H9 (cell line): ENCODE measurements around the gene BCL2L1. TPM values are rescaled to one million over a fixed set of nuclear protein-coding genes. Genes with fewer than 3 reads are reported as not detected.
A peak's percentile ranks its signal among the peaks of the same experiment; 100 is the strongest.

ENCODE experiments used
- DNase-seq: peaks from one replicate; pipeline ENCODE4 v3.0.0-alpha.2; 2017
- H2AFZ ChIP-seq: one replicate; pipeline ENCODE4 v1.6.1; 2013; ENCODE audit warnings: mild to moderate bottlenecking, low read length, control low read depth, moderate library complexity
- H2AK5ac ChIP-seq: 2 replicates; pipeline ENCODE4 v1.6.1; 2013; ENCODE audit warnings: low read length, control low read depth, mixed read lengths; ENCODE audit not compliant: insufficient read length
- H2BK120ac ChIP-seq: one replicate; pipeline ENCODE4 v1.6.1; 2013; ENCODE audit warnings: low read depth, mild to moderate bottlenecking, low read length, control low read depth, inconsistent platforms; ENCODE audit not compliant: poor library complexity, severe bottlenecking
- H2BK12ac ChIP-seq: 2 replicates; pipeline ENCODE4 v1.6.1; 2013; ENCODE audit warnings: low read length, control low read depth, mixed read lengths, low read depth; ENCODE audit not compliant: insufficient read length
- H2BK15ac ChIP-seq: 2 replicates; pipeline ENCODE4 v1.6.1; 2013; ENCODE audit warnings: low read depth, low read length, control low read depth
- H2BK20ac ChIP-seq: one replicate; pipeline ENCODE4 v1.6.1; 2013; ENCODE audit warnings: low read depth, mild to moderate bottlenecking, low read length, control low read depth, inconsistent platforms; ENCODE audit not compliant: poor library complexity, severe bottlenecking
- H2BK5ac ChIP-seq: 2 replicates; pipeline ENCODE4 v1.6.1; 2013; ENCODE audit warnings: low read length, control low read depth, mixed read lengths; ENCODE audit not compliant: insufficient read length
- H3K14ac ChIP-seq: 2 replicates; pipeline ENCODE4 v1.6.1; 2013; ENCODE audit warnings: low read length, control low read depth; ENCODE audit not compliant: insufficient read depth
- H3K18ac ChIP-seq: 2 replicates; pipeline ENCODE4 v1.6.1; 2013; ENCODE audit warnings: low read depth, mild to moderate bottlenecking, mixed read lengths, low read length, control low read depth; ENCODE audit not compliant: insufficient read length
- H3K23ac ChIP-seq: 2 replicates; pipeline ENCODE4 v1.6.1; 2013; ENCODE audit warnings: low read length, control low read depth, mixed read lengths, low read depth; ENCODE audit not compliant: insufficient read length
- H3K23me2 ChIP-seq: 2 replicates; pipeline ENCODE4 v1.6.1; 2013; ENCODE audit warnings: low read depth, mild to moderate bottlenecking, mixed read lengths, low read length, control low read depth; ENCODE audit not compliant: insufficient read length, poor library complexity, severe bottlenecking
- H3K27ac ChIP-seq: 2 replicates; pipeline ENCODE4 v1.5.1; 2013; ENCODE audit warnings: low read length, control low read depth, mixed read lengths, low read depth; ENCODE audit not compliant: insufficient read length
- H3K27me3 ChIP-seq: 2 replicates; pipeline ENCODE4 v1.6.1; 2013; ENCODE audit warnings: low read length, control low read depth, inconsistent platforms; ENCODE audit not compliant: insufficient read depth
- H3K4ac ChIP-seq: 2 replicates; pipeline ENCODE4 v1.6.1; 2013; ENCODE audit warnings: low read depth, mild to moderate bottlenecking, control low read depth, inconsistent platforms, low read length, moderate library complexity
- H3K4me1 ChIP-seq: 2 replicates; pipeline ENCODE4 v1.6.1; 2013; ENCODE audit warnings: low read length, control low read depth, inconsistent platforms; ENCODE audit not compliant: insufficient read depth
- H3K4me2 ChIP-seq: 2 replicates; pipeline ENCODE4 v1.6.1; 2013; ENCODE audit warnings: low read length, control low read depth, mixed read lengths; ENCODE audit not compliant: insufficient read length, insufficient read depth
- H3K56ac ChIP-seq: 2 replicates; pipeline ENCODE4 v1.6.1; 2013; ENCODE audit warnings: low read depth, mild to moderate bottlenecking, mixed read lengths, low read length, control low read depth; ENCODE audit not compliant: insufficient read length
- H3K79me1 ChIP-seq: 2 replicates; pipeline ENCODE4 v1.6.1; 2013; ENCODE audit warnings: low read depth, mild to moderate bottlenecking, moderate library complexity, low read length, control low read depth, inconsistent platforms; ENCODE audit not compliant: insufficient read depth, poor library complexity, severe bottlenecking
- H3K79me2 ChIP-seq: 2 replicates; pipeline ENCODE4 v1.6.1; 2013; ENCODE audit warnings: low read length, control low read depth, inconsistent platforms; ENCODE audit not compliant: insufficient read depth
- H3K9ac ChIP-seq: 2 replicates; pipeline ENCODE4 v1.6.1; 2013; ENCODE audit warnings: low read length, control low read depth, mixed read lengths; ENCODE audit not compliant: insufficient read length; ENCODE audit errors: extremely low read depth
- H3K9me3 ChIP-seq: one replicate; pipeline ENCODE4 v1.6.1; 2013; ENCODE audit warnings: low read depth, low read length, inconsistent platforms; ENCODE audit not compliant: control insufficient read depth
- H3T11ph ChIP-seq: one replicate; pipeline ENCODE4 v1.6.1; 2013; ENCODE audit warnings: mild to moderate bottlenecking, low read length, control low read depth, inconsistent platforms
- H4K20me1 ChIP-seq: one replicate; pipeline ENCODE4 v1.6.1; 2013; ENCODE audit not compliant: control insufficient read depth, insufficient read length, insufficient read depth
- H4K5ac ChIP-seq: 2 replicates; pipeline ENCODE4 v1.6.1; 2013; ENCODE audit warnings: low read depth, mild to moderate bottlenecking, mixed read lengths, low read length, control low read depth; ENCODE audit not compliant: insufficient read length
- H4K8ac ChIP-seq: replicated peaks from 2 replicates; pipeline ENCODE4 v1.6.1; 2013; ENCODE audit warnings: low read length, control low read depth, mixed read lengths, low read depth; ENCODE audit not compliant: insufficient read length
- H4K91ac ChIP-seq: 2 replicates; pipeline ENCODE4 v1.6.1; 2013; ENCODE audit warnings: low read depth, mild to moderate bottlenecking, moderate library complexity, mixed read lengths, low read length, control low read depth; ENCODE audit not compliant: insufficient read length
- H3K27ac Mint-ChIP-seq, 3 experiments: 2 replicates in 2 of 3; 3 replicates in 1 of 3; pipeline ENCODE4 v1.8.0; 2020 to 2021; ENCODE audit warnings: mixed read lengths in 3 of 3, mild to moderate bottlenecking in 1 of 3, moderate library complexity in 1 of 3
- H3K27me3 Mint-ChIP-seq: 2 replicates; pipeline ENCODE4 v1.8.0; 2021; ENCODE audit warnings: low read depth, mild to moderate bottlenecking, moderate library complexity, mixed read lengths
- H3K36me3 Mint-ChIP-seq, 3 experiments: 2 replicates in 2 of 3; 3 replicates in 1 of 3; pipeline ENCODE4 v1.8.0; 2020 to 2021; ENCODE audit warnings: low read depth in 3 of 3, mixed read lengths in 3 of 3; ENCODE audit not compliant: insufficient read depth in 1 of 3
- H3K4me1 Mint-ChIP-seq, 2 experiments: 2 replicates each; pipeline ENCODE4 v1.8.0; 2020; ENCODE audit warnings: mixed read lengths in 2 of 2
- H3K4me3 Mint-ChIP-seq, 2 experiments: 2 replicates in 1 of 2; 3 replicates in 1 of 2; pipeline ENCODE4 v1.8.0; 2020 to 2021; ENCODE audit warnings: mild to moderate bottlenecking in 2 of 2, mixed read lengths in 2 of 2, moderate library complexity in 1 of 2
- H3K9me3 Mint-ChIP-seq, 2 experiments: 2 replicates in 1 of 2; 3 replicates in 1 of 2; pipeline ENCODE4 v1.8.0; 2020; ENCODE audit warnings: mild to moderate bottlenecking in 2 of 2, mixed read lengths in 2 of 2, moderate library complexity in 1 of 2
- WGBS: extraction: QIAGEN DNeasy Blood & Tissue Kit; methylation state at CpG from one replicate; pipeline ENCODE4 v1.1.7; 2013; ENCODE audit warnings: missing lambda C conversion rate, low lambda C conversion rate, mixed read lengths; ENCODE audit not compliant: insufficient read length; ENCODE audit errors: extremely low coverage; 5-methylcytosine and 5-hydroxymethylcytosine counted together
- total RNA-seq: library from RNA; stranded (reverse); gene quantifications from 2 replicates; pipeline ENCODE4 v1.2.1, GENCODE V29; 2021
- TF ChIP-seq, protein P1 (sequence below): fragments of 200-600 bp; sonication (generic); conservative IDR thresholded peaks from 3 replicates; pipeline ENCODE4 v1.8.0; 2021; ENCODE audit warnings: antibody characterized with exemption, mild to moderate bottlenecking

BCL2L1 gene
- total RNA-seq, 1 experiment from 2014 or later = 105 TPM

DNA sequence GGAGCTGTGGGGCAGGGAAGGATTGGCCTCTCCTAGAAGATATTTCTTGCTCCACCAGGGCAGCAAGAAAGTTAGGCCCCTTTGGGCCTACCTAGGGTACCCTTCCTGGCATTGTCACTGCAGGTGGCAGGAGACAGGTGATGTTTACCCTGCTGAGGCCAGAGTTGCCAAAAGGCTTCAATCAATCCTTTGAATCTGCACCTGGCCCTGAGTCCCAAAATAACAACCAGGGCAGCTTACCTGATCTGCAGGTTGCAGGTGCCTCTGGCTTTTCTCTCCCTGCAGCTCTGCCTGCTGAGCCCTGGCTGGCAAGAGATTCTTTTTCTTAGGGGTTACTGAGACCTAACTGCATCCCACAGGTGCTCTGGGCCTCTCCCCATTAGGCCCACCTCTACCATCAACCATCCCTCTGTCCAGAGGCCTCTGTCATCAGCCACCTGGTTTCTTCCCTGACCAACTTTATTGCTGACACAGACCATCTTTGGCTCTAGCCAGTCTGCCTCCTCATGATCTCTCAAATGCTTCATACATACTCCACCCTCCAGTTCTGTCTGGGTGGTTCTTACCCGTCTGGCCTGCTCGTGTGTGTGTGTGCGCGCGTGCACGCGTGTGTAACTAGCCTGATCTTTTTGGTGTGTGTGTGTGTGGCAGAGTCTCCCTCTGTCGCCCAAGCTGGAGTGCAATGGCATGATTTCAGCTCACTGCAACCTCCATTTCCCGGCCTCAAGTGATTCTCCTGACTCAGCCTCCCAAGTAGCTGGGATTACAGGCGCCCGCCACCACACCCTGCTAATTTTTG is 13.7 kb downstream of the BCL2L1 start:
- peaks cover 2% of the 10 kb centered on the region; the same call in 1 of the 2 replicates for H3K79me2 ChIP-seq
- H2BK20ac ChIP-seq = no peak overlapping the region
- no peak overlapping the region for H2BK12ac ChIP-seq
- H3K27ac ChIP-seq = no peak overlapping the region
- H4K5ac ChIP-seq = no peak overlapping the region
- no peak overlapping the region for H3K23ac ChIP-seq
- H2AK5ac ChIP-seq = no peak overlapping the region
- no peak overlapping the region for H3K56ac ChIP-seq
- Mint-ChIP-seq H3K27ac (peak overlapping the region; percentile 13 to 90 (median 65)), H3K27me3 (no peaks in the 10 kb centered on the region), H3K4me3 (peak overlapping the region in 1 of 2 experiments; percentile 5; a peak in 1 of 5 replicates), H3K36me3 (peaks cover 3 to 48% (median 25%) of the 10 kb centered on the region in 3 experiments; a peak in 6 of 7 replicates), H3K4me1 (peaks cover 61 to 63% of the 10 kb centered on the region in 2 experiments), H3K9me3 (no peaks in the 10 kb centered on the region)
- H4K91ac ChIP-seq = no peak overlapping the region
- no peak overlapping the region for H3K9ac ChIP-seq
- H3K4me1 ChIP-seq = peaks cover 14% of the 10 kb centered on the region
- H4K8ac ChIP-seq = no peak overlapping the region
- no peak overlapping the region for H2BK15ac ChIP-seq
- no peak overlapping the region for H2BK5ac ChIP-seq
- WGBS = no CpG with 5 or more reads among the region's 11 CpGs
- no peaks in the 10 kb centered on the region for H3K9me3 ChIP-seq
- H3K18ac ChIP-seq = no peak overlapping the region
- H4K20me1 ChIP-seq = no peaks in the 10 kb centered on the region
- no peaks in the 10 kb centered on the region for H3K23me2 ChIP-seq
- H3K14ac ChIP-seq = no peak overlapping the region
- TF ChIP-seq, protein P1, sequence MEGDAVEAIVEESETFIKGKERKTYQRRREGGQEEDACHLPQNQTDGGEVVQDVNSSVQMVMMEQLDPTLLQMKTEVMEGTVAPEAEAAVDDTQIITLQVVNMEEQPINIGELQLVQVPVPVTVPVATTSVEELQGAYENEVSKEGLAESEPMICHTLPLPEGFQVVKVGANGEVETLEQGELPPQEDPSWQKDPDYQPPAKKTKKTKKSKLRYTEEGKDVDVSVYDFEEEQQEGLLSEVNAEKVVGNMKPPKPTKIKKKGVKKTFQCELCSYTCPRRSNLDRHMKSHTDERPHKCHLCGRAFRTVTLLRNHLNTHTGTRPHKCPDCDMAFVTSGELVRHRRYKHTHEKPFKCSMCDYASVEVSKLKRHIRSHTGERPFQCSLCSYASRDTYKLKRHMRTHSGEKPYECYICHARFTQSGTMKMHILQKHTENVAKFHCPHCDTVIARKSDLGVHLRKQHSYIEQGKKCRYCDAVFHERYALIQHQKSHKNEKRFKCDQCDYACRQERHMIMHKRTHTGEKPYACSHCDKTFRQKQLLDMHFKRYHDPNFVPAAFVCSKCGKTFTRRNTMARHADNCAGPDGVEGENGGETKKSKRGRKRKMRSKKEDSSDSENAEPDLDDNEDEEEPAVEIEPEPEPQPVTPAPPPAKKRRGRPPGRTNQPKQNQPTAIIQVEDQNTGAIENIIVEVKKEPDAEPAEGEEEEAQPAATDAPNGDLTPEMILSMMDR = no peak
- H2AFZ ChIP-seq = no peak overlapping the region
- no peak for DNase-seq
- H3K4me2 ChIP-seq = no peak overlapping the region
- no peak overlapping the region for H2BK120ac ChIP-seq
- H3T11ph ChIP-seq = no peak overlapping the region
- H3K79me1 ChIP-seq = no peaks in the 10 kb centered on the region
- H3K27me3 ChIP-seq = no peaks in the 10 kb centered on the region
- H3K4ac ChIP-seq = no peak overlapping the region
